ENCODE measurements around the gene DBP.

DNA sequence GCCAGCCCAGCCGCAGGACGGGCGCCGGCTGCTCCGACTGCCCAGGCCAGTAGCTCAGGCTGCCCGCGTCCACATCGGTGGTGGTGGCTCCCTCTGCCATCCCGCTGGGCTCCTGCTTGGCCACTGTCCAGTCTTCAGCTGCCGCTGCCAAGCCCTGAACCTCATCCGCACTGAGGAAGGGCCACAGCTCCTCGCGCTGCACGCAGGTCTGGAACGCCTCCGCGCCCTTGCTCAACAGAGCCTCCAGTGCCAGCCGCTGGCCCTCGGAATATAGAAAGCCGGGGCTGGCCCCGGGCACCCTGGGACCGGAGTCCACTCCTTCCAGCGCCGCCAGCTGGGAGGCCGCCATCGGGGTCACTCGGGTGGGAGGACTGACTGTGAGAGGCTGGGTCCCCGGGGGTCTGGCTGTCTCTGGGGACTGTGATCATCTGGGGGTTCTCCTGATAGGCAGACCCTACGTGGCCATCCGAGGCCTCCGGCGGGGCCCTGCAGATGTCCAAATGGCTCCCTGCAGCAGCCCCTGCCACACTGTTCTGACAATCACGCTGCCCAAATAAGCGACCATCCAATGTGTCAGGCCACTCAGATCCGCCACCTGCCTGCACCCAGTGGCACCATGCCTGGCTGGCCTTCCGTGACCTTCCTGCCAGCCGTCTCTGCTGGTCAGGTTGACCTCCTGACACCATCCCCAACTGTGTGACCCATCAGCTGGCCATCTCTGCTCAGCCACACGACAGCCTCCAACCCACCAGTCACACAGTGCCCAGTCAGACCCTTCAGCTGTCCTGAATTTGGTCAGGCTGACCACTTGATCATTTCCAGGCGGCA, 23.9 kb downstream of the DBP start:
- TF ChIP-seq TFCP2L1 (CRISPR knock-in tag; IDR thresholded peaks at IDR 0.05) (no peak), JUNB (IDR thresholded peaks at IDR 0.05) (no peak), PHF8 (IDR thresholded peaks at IDR 0.05; ENCODE audit: borderline replicate concordance, low read depth) (no peak), RFX5 (IDR thresholded peaks at IDR 0.05) (no peak), USF2 (IDR thresholded peaks at IDR 0.05) (no peak), CTCF (IDR thresholded peaks at IDR 0.05) (no peak), POLR2A (IDR thresholded peaks at IDR 0.05; ENCODE audit: low read length) (no peak), RAD21 (conservative IDR thresholded peaks at IDR 0.05 in 1 of 2, IDR thresholded peaks at IDR 0.05 in 1 of 2) (no peak), MAFK (IDR thresholded peaks at IDR 0.05; ENCODE audit: partially characterized antibody) (no peak), REST (IDR thresholded peaks at IDR 0.05) (no peak)

Data from A549 (cell line).